ENCODE measurements around the gene COL11A2. TPM values are rescaled to one million over a fixed set of nuclear protein-coding genes. Genes with fewer than 3 reads are reported as not detected.

Gene COL11A2
- total RNA-seq, 1 experiment from 2014 or later: 2.3 TPM

GRCh38 chr6:33181141-33181540 lies 11.1 kb downstream of the COL11A2 start:
- H3K9ac ChIP-seq (ENCODE audit: extremely low read depth, insufficient read length, low read length): no peak overlapping the region
- no peak overlapping the region for H4K5ac ChIP-seq (ENCODE audit: insufficient read length, low read depth, low read length)
- no peak overlapping the region for H2AK5ac ChIP-seq (ENCODE audit: insufficient read length, low read length)
- DNase-seq: no peak
- H2AFZ ChIP-seq (ENCODE audit: low read length): no peak overlapping the region
- H3K14ac ChIP-seq (ENCODE audit: insufficient read depth, low read length): no peak overlapping the region
- H3K4me1 ChIP-seq (ENCODE audit: insufficient read depth, low read length): no peaks in the 10 kb centered on the region; the same call in 1 of the 2 replicates
- H3K36me3 Mint-ChIP-seq (ENCODE audit: insufficient read depth in 1 of 3, low read depth in 3 of 3): peaks cover 0 to 2% (median 0%) of the 10 kb centered on the region in 3 experiments; a peak in 2 of 7 replicates
- no peak overlapping the region for H2BK15ac ChIP-seq (ENCODE audit: low read depth, low read length)
- no peak for TF ChIP-seq CTCF (conservative IDR thresholded peaks at IDR 0.05)
- no peak overlapping the region for H2BK120ac ChIP-seq (ENCODE audit: low read depth, low read length, poor library complexity, severe bottlenecking)
- H3T11ph ChIP-seq (ENCODE audit: low read length): no peak overlapping the region
- no peak overlapping the region for H4K91ac ChIP-seq (ENCODE audit: insufficient read length, low read depth, low read length)
- WGBS (ENCODE audit: extremely low coverage, insufficient read length, low lambda C conversion rate): no CpG with 5 or more reads among the region's 7 CpGs
- H3K9me3 Mint-ChIP-seq: no peaks in the 10 kb centered on the region; a peak in 1 of 5 replicates
- no peak overlapping the region for H3K23ac ChIP-seq (ENCODE audit: insufficient read length, low read depth, low read length)
- H3K27ac Mint-ChIP-seq: no peak overlapping the region
- no peaks in the 10 kb centered on the region for H3K79me1 ChIP-seq (ENCODE audit: insufficient read depth, low read depth, low read length, poor library complexity, severe bottlenecking)
- no peak overlapping the region for H2BK20ac ChIP-seq (ENCODE audit: low read depth, low read length, poor library complexity, severe bottlenecking)
- peaks cover 3 to 12% of the 10 kb centered on the region in 2 experiments for H3K4me1 Mint-ChIP-seq
- H4K8ac ChIP-seq (replicated peaks; ENCODE audit: insufficient read length, low read depth, low read length): no peak overlapping the region
- H3K4me2 ChIP-seq (ENCODE audit: insufficient read depth, insufficient read length, low read length): no peak overlapping the region
- no peaks in the 10 kb centered on the region; the same call in 1 of the 2 replicates for H3K27me3 ChIP-seq (ENCODE audit: insufficient read depth, low read length)
- H3K27me3 Mint-ChIP-seq (ENCODE audit: low read depth): peaks cover 31% of the 10 kb centered on the region
- H4K20me1 ChIP-seq (ENCODE audit: control insufficient read depth, insufficient read depth, insufficient read length): no peaks in the 10 kb centered on the region
- no peak overlapping the region for H2BK5ac ChIP-seq (ENCODE audit: insufficient read length, low read length)
- H3K56ac ChIP-seq (ENCODE audit: insufficient read length, low read depth, low read length): no peak overlapping the region
- no peak overlapping the region for H3K27ac ChIP-seq (ENCODE audit: insufficient read length, low read depth, low read length)
- no peak overlapping the region for H2BK12ac ChIP-seq (ENCODE audit: insufficient read length, low read depth, low read length)
- no peaks in the 10 kb centered on the region for H3K9me3 ChIP-seq (ENCODE audit: control insufficient read depth, low read depth, low read length)
- H3K23me2 ChIP-seq (ENCODE audit: insufficient read length, low read depth, low read length, poor library complexity, severe bottlenecking): no peaks in the 10 kb centered on the region
- H3K4ac ChIP-seq (ENCODE audit: low read depth, low read length): no peak overlapping the region
- H3K4me3 Mint-ChIP-seq: no peak overlapping the region
- no peak overlapping the region for H3K18ac ChIP-seq (ENCODE audit: insufficient read length, low read depth, low read length)
- H3K79me2 ChIP-seq (ENCODE audit: insufficient read depth, low read length): no peaks in the 10 kb centered on the region
